ENCODE measurements around the gene OGFOD3.
"Not testable (repeated sequence)": the region's sequence is repeated elsewhere in the genome, so short reads cannot be mapped to it uniquely, and the experiment has no call there.

Gene OGFOD3

DNA sequence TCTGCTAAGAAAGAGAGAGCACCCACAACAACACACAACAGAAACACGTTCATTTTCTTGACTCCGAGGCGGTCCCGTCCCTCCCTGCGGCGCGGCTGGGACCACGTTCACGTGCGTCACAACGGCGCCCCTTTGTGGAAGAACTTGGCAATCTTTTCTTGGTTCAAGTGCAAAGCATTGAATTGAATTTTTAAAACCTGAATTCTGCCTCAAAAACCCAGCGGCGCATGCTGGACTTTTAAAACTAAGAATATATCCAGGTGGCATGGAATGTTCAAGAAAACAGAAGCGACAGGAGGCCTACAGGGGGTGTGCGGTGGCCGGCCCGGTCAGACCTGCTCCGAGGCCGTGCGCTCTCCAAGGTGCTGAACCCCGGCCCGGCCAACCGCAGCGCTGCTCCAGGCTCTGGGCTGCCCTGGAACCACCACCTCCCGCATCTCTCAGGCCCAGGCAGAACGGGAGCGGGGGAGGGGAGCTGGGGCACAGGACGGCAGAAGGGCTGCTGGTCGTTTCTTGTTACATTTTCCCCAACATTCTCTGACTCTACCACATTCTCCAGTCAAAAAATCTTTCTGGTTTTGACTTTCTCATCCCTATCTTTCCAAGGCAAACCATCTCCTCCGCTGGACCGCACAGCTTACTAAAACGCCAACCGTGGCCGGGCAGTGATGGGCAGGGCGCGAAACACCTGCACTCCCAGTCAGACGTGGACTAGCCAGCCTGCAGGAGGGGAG, 3.7 kb downstream of the OGFOD3 start:
- Histone ChIP-seq H3K9ac (ENCODE audit: low read length) (no peak overlapping the region), H3K36me3 (ENCODE audit: control insufficient read depth, insufficient read depth, low read length) (no peaks in the 10 kb centered on the region), H3K27me3 (ENCODE audit: insufficient read depth, low read length, poor library complexity) (no peaks in the 10 kb centered on the region), H3K4me1 (ENCODE audit: control insufficient read depth, low read depth, low read length) (no peaks in the 10 kb centered on the region), H3K18ac (ENCODE audit: low read length) (no peak overlapping the region), H3K4me2 (ENCODE audit: low read length) (peak overlapping the region; percentile 27), H2BK120ac (ENCODE audit: low read depth, low read length) (no peak overlapping the region), H3K4me3 (ENCODE audit: low read length) (no peak overlapping the region), H4K8ac (ENCODE audit: low read depth, low read length) (no peak overlapping the region), H2BK15ac (replicated peaks; ENCODE audit: low read depth) (no peak overlapping the region), H3K27ac (ENCODE audit: low read depth, low read length) (no peak overlapping the region), H3K4ac (ENCODE audit: low read depth, low read length) (no peak overlapping the region), H4K5ac (ENCODE audit: low read length) (no peak overlapping the region), H3K79me2 (ENCODE audit: control insufficient read depth, insufficient read depth, low read length) (no peaks in the 10 kb centered on the region), H2BK5ac (ENCODE audit: low read length) (no peak overlapping the region), H3K56ac (ENCODE audit: low read length) (no peak overlapping the region), H3K79me1 (ENCODE audit: low read length) (no peaks in the 10 kb centered on the region), H2AK5ac (ENCODE audit: low read length) (no peak overlapping the region), H3K23ac (ENCODE audit: low read length) (no peak overlapping the region)
- no CpG with 5 or more reads among the region's 38 CpGs for WGBS (ENCODE audit: extremely low coverage, insufficient coverage, low lambda C conversion rate)
- peak; percentile 86 for DNase-seq

DNA sequence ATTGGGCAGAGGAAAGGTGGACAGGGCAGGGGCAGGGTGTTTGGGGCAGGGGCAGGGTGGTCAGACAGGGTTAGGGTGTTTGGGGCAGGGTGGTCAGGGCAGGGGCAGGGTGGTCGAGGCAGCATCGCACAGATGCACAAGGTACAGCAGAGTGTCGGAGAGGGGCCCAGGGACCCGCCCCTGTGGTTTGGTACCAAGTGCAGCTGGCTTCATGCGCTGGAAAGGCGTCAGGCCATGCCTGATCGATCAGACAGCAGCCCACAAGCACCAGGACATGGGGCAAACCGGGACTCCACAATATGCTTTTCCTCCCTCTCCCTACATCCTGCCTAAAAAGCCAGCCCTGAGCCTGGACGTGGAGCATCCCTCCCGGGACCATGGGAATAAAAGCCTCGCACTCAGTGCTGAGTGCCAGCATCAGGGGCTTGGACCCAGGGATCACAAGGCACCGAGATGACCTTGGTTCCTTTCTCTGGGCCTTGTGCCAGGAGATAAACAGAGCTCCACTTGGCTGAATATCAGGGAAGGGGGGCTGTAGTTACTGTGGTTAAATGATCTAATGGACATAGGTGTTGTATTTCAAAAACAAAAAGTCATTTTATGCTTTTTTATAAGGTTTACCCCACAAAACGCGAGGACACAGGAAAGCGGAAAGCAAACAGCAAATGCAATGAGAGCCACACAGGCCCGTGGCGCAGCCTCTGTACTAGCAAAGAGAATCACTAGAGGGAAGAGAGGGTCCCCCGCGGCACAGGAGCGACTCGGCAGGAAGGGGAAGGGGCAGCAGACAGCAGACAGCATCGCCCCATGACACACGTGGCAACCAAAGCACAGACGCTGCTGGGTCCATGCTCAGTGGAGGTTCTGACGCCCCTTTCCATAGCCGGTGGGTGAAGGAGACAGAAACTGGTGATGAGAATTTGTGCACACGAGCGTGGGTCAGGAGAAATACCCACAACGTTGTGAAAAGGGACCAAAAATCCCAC, 5.6 kb downstream of the OGFOD3 start:
- Histone ChIP-seq H4K8ac (ENCODE audit: low read depth, low read length) (no peak overlapping the region), H3K79me2 (ENCODE audit: control insufficient read depth, insufficient read depth, low read length) (no peaks in the 10 kb centered on the region), H3K23ac (ENCODE audit: low read length) (no peak overlapping the region), H3K18ac (ENCODE audit: low read length) (no peak overlapping the region), H2BK15ac (replicated peaks; ENCODE audit: low read depth) (no peak overlapping the region), H2BK120ac (ENCODE audit: low read depth, low read length) (no peak overlapping the region), H3K56ac (ENCODE audit: low read length) (no peak overlapping the region), H3K4me3 (ENCODE audit: low read length) (no peak overlapping the region), H3K4me1 (ENCODE audit: control insufficient read depth, low read depth, low read length) (no peaks in the 10 kb centered on the region), H3K36me3 (ENCODE audit: control insufficient read depth, insufficient read depth, low read length) (no peaks in the 10 kb centered on the region), H3K79me1 (ENCODE audit: low read length) (no peaks in the 10 kb centered on the region), H3K4me2 (ENCODE audit: low read length) (no peak overlapping the region), H2BK5ac (ENCODE audit: low read length) (no peak overlapping the region), H3K27ac (ENCODE audit: low read depth, low read length) (no peak overlapping the region), H2AK5ac (ENCODE audit: low read length) (no peak overlapping the region), H3K9ac (ENCODE audit: low read length) (no peak overlapping the region), H3K4ac (ENCODE audit: low read depth, low read length) (no peak overlapping the region), H3K27me3 (ENCODE audit: insufficient read depth, low read length, poor library complexity) (no peaks in the 10 kb centered on the region), H4K5ac (ENCODE audit: low read length) (no peak overlapping the region)
- WGBS (ENCODE audit: extremely low coverage, insufficient coverage, low lambda C conversion rate) = no CpG with 5 or more reads among the region's 29 CpGs
- DNase-seq = no peak

DNA sequence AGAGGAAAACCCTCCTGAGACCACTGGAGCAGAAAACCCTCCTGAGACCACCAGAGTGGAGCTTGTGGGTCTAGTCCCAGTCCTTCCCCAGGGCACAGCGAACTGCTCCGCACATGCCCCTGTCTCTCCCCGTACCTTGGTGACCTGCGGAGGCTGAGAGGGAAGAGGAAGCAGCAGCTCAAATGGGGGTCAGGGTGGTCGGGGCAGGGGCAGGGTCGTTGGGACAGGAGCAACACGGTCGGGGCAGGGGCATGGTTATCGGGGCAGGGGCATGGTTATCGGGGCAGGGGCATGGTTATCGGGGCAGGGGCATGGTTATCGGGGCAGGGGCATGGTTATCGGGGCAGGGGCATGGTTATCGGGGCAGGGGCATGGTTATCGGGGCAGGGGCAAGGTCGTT, 6.3 kb downstream of the OGFOD3 start:
- not testable (repeated sequence) for H4K8ac ChIP-seq (ENCODE audit: low read depth, low read length); H4K5ac ChIP-seq (ENCODE audit: low read length); H3K36me3 ChIP-seq (ENCODE audit: control insufficient read depth, insufficient read depth, low read length); H3K9ac ChIP-seq (ENCODE audit: low read length); H3K23ac ChIP-seq (ENCODE audit: low read length); DNase-seq; H3K18ac ChIP-seq (ENCODE audit: low read length); H3K27ac ChIP-seq (ENCODE audit: low read depth, low read length); H3K4me2 ChIP-seq (ENCODE audit: low read length); H2AK5ac ChIP-seq (ENCODE audit: low read length); H2BK120ac ChIP-seq (ENCODE audit: low read depth, low read length); H3K4me1 ChIP-seq (ENCODE audit: control insufficient read depth, low read depth, low read length); H3K4me3 ChIP-seq (ENCODE audit: low read length); H2BK15ac ChIP-seq (replicated peaks; ENCODE audit: low read depth); H3K27me3 ChIP-seq (ENCODE audit: insufficient read depth, low read length, poor library complexity); H3K56ac ChIP-seq (ENCODE audit: low read length); H3K79me2 ChIP-seq (ENCODE audit: control insufficient read depth, insufficient read depth, low read length); H3K4ac ChIP-seq (ENCODE audit: low read depth, low read length); H3K79me1 ChIP-seq (ENCODE audit: low read length); H2BK5ac ChIP-seq (ENCODE audit: low read length)
- WGBS (ENCODE audit: extremely low coverage, insufficient coverage, low lambda C conversion rate) = no CpG with 5 or more reads among the region's 16 CpGs

DNA sequence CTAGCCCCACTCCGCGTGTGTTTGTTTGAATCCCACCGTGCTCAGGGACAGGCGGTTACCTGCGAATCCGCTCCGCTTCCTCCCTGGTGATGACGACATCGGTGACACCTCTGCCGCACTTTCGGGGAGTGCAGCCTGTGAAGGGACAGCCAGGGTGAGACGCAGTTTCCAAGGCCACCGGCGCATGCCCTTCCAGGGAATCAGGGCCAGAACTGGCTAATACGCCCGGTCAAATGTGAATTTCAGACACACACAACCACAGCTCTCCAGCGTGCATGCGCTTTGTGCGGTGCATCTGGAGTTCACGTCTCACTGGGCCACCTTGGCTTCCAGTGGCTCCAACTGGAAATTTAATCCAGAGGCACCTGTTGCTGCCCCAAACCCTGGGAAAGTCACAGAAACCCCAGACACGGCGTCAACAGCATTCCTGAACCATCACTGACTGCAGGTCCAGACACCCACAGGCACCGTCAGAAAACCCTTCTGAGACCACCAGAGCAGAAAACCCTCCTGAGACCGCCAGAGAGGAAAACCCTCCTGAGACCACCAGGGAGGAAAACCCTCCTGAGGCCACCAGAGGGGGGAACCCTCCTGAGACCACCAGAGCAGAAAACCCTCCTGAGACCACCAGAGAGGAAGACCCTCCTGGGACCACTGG, 6.9 kb downstream of the OGFOD3 start:
- H3K9ac ChIP-seq (ENCODE audit: low read length) = no peak overlapping the region
- no peak for DNase-seq
- no peaks in the 10 kb centered on the region for H3K36me3 ChIP-seq (ENCODE audit: control insufficient read depth, insufficient read depth, low read length)
- no peak overlapping the region for H3K4me2 ChIP-seq (ENCODE audit: low read length)
- no peaks in the 10 kb centered on the region for H3K27me3 ChIP-seq (ENCODE audit: insufficient read depth, low read length, poor library complexity)
- no peak overlapping the region for H4K8ac ChIP-seq (ENCODE audit: low read depth, low read length)
- no peak overlapping the region for H3K56ac ChIP-seq (ENCODE audit: low read length)
- H2BK120ac ChIP-seq (ENCODE audit: low read depth, low read length) = no peak overlapping the region
- no peaks in the 10 kb centered on the region for H3K79me1 ChIP-seq (ENCODE audit: low read length)
- no CpG with 5 or more reads among the region's 24 CpGs for WGBS (ENCODE audit: extremely low coverage, insufficient coverage, low lambda C conversion rate)
- H2BK5ac ChIP-seq (ENCODE audit: low read length) = no peak overlapping the region
- H3K4me3 ChIP-seq (ENCODE audit: low read length) = no peak overlapping the region
- no peak overlapping the region for H3K23ac ChIP-seq (ENCODE audit: low read length)
- H3K4me1 ChIP-seq (ENCODE audit: control insufficient read depth, low read depth, low read length) = no peaks in the 10 kb centered on the region
- H3K79me2 ChIP-seq (ENCODE audit: control insufficient read depth, insufficient read depth, low read length) = no peaks in the 10 kb centered on the region
- H3K4ac ChIP-seq (ENCODE audit: low read depth, low read length) = no peak overlapping the region
- H3K18ac ChIP-seq (ENCODE audit: low read length) = no peak overlapping the region
- no peak overlapping the region for H2BK15ac ChIP-seq (replicated peaks; ENCODE audit: low read depth)
- no peak overlapping the region for H2AK5ac ChIP-seq (ENCODE audit: low read length)
- no peak overlapping the region for H3K27ac ChIP-seq (ENCODE audit: low read depth, low read length)
- no peak overlapping the region for H4K5ac ChIP-seq (ENCODE audit: low read length)

DNA sequence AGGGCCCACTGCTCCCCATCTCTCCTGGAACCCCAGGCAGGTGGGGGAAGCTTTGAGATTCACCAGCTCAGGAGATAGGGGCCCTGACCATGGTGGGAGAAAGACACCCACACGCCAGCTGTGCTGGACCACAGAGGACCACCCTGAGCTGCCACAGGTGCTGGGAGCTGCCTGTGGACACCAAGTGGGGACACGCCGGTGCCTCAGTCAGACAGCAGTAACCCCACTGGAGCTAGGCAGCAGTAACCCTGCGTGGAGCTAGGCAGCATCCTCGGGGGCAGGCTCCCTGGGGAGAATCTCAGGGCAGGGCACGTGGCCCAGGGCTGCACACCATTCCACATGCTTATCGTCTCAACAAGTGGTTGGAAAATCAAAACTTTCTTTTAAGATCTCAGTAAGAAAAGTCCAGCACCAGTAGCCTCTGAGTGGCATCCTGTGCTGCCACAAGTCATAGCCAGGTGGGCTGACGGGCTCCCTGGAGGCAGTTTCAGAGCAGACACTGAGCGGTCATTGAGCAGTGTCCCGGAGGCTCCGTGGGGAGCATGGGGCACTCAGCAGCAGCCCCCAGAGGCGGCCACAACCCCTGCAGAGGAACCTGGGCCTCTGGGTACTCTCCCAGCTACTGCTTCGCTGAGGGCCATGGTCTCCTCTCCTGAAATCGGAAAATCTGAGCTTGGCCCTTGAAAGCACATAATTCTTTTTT, 8.2 kb downstream of the OGFOD3 start:
- Histone ChIP-seq H3K79me2 (ENCODE audit: control insufficient read depth, insufficient read depth, low read length) (no peaks in the 10 kb centered on the region), H3K56ac (ENCODE audit: low read length) (no peak overlapping the region), H4K8ac (ENCODE audit: low read depth, low read length) (no peak overlapping the region), H3K27ac (ENCODE audit: low read depth, low read length) (no peak overlapping the region), H3K27me3 (ENCODE audit: insufficient read depth, low read length, poor library complexity) (no peaks in the 10 kb centered on the region), H2BK5ac (ENCODE audit: low read length) (no peak overlapping the region), H3K4me1 (ENCODE audit: control insufficient read depth, low read depth, low read length) (no peaks in the 10 kb centered on the region), H3K79me1 (ENCODE audit: low read length) (no peaks in the 10 kb centered on the region), H3K23ac (ENCODE audit: low read length) (no peak overlapping the region), H3K4me2 (ENCODE audit: low read length) (no peak overlapping the region), H3K36me3 (ENCODE audit: control insufficient read depth, insufficient read depth, low read length) (no peaks in the 10 kb centered on the region), H3K4me3 (ENCODE audit: low read length) (no peak overlapping the region), H2BK15ac (replicated peaks; ENCODE audit: low read depth) (no peak overlapping the region), H2AK5ac (ENCODE audit: low read length) (no peak overlapping the region), H4K5ac (ENCODE audit: low read length) (no peak overlapping the region), H3K9ac (ENCODE audit: low read length) (no peak overlapping the region), H3K4ac (ENCODE audit: low read depth, low read length) (no peak overlapping the region), H3K18ac (ENCODE audit: low read length) (no peak overlapping the region), H2BK120ac (ENCODE audit: low read depth, low read length) (no peak overlapping the region)
- DNase-seq = no peak
- WGBS (ENCODE audit: extremely low coverage, insufficient coverage, low lambda C conversion rate) = no CpG with 5 or more reads among the region's 14 CpGs
